ENCODE data around the gene GNB1. TPM values are rescaled to one million over a fixed set of nuclear protein-coding genes. Genes with fewer than 3 reads are reported as not detected.

The GNB1 gene
- total RNA-seq, 1 donor from 2014 or later = 280 TPM

DNA sequence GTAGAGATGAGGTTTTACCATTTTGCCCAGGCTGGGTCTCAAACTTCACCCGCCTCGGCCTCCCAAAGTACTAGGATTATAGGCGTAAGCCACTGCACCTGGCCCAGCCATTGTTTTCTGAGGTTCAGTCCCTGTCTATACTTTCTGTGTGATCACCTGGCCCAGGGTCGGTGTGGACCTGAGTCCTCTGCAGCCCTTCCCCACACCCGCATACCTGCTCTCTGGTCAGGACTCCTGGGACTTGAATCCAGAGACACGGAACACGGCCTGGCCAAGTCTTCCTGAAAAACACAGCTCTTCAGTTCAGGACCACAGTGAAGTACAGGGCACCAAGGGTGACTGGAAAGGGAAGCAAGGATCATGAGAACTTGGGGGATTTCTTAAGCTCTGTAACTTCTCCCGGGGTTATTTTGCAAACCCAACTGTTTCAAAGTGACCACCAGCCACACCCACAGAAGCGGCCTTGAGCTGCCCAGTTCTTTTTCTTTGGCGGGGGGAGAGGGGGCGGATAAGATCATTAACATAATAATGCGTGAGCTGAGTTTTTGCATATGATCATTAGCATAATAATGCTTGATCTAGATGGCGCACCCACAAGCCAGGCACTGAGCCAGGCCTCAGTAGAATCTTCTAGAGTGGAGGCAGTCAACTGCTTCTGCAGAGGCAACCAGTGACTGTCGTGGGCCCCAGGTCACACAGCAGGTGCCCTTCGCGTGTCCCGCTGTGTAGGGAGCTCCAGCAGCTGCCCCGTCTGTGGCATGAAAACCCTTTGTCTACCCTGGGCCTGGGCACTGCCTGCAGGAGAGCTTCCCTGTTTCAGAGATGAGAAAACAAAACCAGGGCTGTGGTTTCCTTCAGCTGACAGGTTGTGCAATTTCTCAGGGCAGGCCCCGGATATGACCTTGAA lies 110.9 kb downstream of the GNB1 start:
- DNase-seq (ENCODE audit: low spot score) (no peak), ATAC-seq (peak; percentile 48)
- intact Hi-C loops (cut with DNase I) = loop anchor here (10.0 kb wide), 1 partner anchor 105 kb away; no protein-coding TSS in a partner anchor

DNA sequence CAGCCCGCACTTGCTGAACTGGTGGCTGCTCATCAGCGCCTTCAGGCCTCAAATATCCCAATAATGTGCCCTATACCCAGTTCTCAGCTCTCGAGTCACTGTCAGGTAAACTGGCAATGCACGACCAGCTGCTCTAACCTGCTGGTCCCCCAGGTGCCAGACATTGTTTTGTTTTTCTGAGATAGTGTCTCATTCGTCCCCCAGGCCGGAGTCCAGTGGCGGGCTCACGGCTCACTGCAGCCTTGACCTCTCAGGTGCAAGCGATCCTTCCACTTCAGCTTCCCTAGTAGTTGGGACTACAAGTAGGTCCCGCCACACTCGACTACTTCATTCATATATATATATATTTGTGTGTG lies 111.6 kb downstream of the GNB1 start:
- DNase-seq (ENCODE audit: low spot score) (no peak), ATAC-seq (no peak)
- intact Hi-C loops (cut with DNase I) = no loop called here

DNA sequence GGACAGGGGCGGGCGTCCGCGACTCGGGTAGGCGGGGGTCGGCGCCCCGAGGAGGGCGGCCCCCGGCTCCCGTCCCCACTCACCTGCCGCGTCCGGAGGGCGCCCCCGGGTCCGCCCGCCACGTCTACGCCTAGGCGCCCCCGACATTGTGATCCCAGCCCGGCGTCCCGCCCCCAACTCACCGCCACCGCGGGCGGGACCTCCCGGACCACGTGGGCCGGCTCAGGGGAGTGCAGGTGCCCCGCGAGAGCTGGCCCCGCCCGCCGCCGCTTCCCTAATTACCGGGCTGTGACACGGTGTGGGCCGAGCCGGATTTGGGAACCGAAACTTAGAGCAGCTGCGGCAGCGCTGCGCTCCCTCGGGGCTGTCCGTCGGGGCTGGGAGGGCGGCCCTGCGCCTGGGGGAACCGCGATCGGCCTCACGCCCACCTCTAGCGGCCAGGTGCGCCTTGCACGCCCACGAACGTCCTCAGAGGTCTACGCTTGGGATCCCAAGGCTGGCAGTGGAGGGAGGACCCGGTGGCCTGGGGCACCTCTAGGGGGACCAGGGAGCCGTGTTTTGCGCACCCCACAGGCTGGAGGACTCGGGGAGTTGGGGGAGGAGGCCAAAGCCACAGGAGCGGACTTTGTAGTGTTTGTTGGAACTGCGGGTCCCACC lies 112.1 kb downstream of the GNB1 start:
- DNase-seq (ENCODE audit: low spot score) = peak; percentile 83
- ATAC-seq = peak; percentile 13
- intact Hi-C loops (cut with DNase I) = no loop called here

DNA sequence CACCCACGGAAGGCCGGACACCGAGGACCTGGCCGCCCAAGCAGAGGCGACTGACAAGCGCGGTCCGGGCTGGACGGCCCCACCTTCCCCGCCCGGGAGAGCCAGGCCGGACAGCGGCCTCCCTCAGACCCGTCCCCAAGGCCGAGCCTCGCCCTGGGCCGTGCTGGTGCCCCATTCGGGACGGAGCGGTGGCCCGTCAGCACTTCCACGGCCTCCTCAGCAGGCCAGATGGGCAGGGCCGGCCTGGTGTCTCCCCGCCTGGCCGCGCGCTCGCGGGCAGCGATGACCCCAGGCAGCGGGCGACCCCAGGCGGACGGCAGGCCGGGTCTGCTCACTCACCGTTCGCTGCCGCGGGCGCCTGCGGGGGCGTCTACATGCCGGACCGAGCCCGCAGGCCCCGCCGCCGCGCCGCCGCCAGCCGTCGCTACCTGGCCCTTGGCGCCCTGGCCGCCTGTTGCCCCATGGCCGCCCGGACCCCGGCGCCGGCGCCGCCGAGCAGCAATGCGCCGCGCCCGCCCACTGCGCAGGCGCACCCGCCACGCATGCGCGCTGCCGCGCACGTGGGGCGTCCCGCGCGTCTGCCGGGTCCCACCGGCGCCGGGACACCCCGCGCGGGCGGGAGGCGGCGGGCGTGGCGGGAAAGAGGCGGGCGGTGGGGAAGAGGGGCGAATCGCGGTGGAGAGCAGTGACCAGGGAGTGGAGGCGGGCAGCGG lies 112.8 kb downstream of the GNB1 start, which contains the start of gene NADK:
Gene NADK (minus strand): TSS at position 521 of the 713 bp plus-strand sequence. CDS start 13,064 bp downstream, outside the sequence.
- ATAC-seq (peak; percentile 23), DNase-seq (ENCODE audit: low spot score) (no peak)
- intact Hi-C loops (cut with DNase I) = no loop called here

DNA sequence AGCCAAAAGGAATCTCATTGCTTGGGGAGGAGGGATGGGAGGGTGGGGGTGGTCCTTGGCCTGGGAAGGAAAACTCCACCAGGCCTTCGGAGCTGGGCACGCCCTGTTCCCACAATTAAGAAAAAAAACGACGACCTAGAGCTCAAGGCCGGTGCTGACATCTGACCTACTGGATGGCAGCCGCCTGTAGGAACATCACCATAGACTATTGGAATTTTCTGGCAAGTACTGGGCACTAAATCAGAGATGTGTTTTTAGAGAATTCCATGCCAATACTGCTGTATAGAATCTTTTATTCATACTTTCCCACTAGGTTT lies 113.3 kb downstream of the GNB1 start:
- peak; percentile 73 for ATAC-seq
- DNase-seq (ENCODE audit: low spot score) = no peak
- intact Hi-C loops (cut with DNase I) = no loop called here

DNA sequence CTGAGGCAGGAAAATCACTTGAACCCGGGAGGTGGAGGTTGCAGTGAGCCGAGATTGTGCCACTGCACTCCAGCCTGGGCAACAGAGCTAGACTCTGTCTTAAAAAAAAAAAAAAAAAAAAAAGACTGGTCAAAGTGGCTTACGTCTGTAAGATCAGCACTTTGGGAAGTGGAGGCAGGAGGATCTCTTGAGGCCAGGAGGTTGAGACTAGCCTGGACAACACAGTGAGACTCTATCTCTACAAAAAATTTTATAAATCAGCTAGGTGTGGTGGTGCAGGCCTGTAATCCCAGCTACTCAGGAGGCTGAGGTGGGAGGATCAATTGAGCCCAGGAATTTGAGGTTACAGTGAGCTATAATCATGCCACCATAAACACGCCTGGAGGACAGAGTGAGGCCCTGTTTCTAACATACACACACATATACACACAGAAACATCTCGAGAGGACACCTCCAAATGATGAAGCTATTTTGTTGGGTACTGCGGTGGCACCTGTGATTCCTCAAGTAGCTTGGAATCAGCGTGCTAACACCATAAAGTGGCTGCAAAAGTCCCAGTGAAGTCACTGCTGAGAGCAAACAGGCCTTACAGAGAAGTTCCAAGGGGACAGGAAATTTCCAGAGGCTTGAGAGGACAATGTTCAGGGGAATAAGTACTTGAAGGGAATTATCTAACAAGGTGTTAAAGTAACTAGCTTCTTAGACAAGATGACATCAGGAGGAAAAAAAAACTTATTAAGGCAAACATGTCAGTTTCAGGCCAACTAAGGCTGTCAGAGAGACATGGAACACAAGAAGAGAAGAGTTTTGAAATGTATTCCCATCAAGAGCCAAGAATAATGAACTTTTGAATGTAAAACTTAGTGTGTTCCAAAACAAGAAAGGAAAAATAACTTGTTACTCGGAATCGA lies 114.0 kb downstream of the GNB1 start:
- intact Hi-C loops (cut with DNase I) = no loop called here
- ATAC-seq = peak; percentile 47

DNA sequence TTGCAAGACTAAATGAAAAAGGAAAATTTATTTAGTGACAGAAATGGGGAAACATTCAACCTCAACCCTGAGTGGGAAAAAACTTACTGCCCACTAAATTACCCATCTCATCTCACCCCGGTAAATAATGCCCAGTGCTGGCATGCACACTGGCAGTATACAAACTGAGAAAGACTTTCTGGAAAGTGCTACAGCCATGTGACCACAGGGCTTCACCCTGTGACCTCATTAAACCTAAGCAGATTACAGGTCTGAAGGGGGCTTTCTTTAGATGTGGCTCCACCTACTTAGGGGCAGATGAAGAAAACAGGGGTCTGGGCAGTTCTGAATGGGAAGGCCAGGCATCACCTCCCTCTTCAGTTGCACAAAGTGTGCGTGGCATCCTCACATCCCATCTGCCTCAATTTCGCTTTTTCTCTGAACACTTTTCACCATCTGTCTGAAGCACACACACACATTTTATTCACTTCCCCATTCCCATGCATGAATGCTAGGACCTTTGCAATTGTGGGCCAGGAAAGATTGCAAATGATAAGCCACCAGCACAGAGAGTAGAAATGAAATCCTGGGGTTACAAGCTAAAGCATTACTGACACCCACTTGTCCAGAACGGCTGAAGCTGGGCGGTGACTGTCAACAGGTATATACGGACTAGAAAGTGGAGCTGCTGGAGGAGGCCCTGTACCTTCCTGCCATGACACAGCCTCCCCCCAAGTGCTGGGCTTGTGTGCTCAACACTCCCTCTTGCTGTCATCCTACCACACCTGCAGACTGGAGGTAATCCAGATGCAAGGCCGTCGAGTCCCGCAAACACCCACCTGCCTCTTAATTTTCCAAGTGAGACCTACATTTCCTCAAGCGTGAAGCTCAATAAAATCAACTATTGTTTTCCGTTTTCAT lies 115.3 kb downstream of the GNB1 start:
- DNase-seq (ENCODE audit: low spot score) (no peak), ATAC-seq (no peak)
- intact Hi-C loops (cut with DNase I) = no loop called here

More for the DNA sequence above, 114.0 kb downstream of the GNB1 start:
- DNase-seq (ENCODE audit: low spot score) = no peak

DNA sequence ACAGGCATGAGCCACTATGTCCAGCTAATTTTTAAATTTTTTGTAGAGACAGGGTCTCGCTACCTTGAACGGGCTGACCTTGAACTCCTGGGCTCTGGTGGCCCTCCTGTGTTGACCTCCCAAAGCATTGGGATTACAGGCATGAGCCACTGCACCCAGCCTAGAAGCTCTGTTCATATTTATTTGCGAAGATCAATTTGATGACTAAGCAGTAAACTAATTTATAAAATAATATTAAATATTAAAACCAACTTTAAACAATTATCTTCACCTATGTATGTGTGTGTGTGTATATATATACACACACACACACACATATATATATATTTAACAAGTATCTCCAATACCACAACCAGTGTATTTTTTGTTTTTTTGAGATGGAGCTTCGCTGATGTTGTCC lies 117.0 kb downstream of the GNB1 start:
- ATAC-seq (no peak), DNase-seq (ENCODE audit: low spot score) (no peak)
- intact Hi-C loops (cut with DNase I) = no loop called here

DNA sequence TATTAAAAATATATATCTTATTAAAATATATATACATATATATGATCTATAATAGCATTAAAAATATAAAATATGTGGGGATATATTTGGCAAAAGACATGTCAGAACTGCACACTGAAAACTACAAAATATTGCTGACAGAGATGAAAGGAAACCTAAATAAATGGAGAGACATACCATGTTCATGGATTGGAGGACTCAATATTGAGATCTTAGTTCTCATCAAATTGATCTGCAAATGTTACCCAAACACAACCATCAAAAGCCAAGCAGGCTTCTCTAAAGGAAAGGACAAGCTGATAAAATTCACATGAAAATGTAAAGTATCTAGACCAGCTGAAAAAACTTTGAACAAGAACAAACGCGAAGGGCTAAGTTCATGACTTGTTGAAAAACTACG lies 119.8 kb downstream of the GNB1 start:
- ATAC-seq (no peak), DNase-seq (ENCODE audit: low spot score) (no peak)
- intact Hi-C loops (cut with DNase I) = no loop called here

DNA sequence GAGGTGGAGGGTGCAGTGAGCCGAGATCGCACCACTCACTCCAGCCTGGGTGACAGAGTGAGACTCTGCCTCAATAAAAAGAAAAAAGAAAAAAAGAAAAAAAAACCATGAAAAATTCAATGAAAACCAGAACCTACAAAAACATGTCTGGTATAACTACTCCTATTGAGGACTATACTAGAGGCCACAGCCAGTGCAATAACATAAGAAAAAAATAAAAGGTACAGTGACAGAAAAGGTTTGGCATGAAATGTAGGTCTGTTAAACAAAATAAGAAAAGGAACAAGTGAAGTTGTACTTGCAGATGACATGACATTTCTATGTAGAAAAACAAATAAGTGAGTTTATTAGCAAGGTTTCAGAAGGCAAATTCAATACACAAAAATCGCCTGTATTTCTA lies 120.8 kb downstream of the GNB1 start:
- no peak for ATAC-seq
- DNase-seq (ENCODE audit: low spot score) = no peak
- intact Hi-C loops (cut with DNase I) = no loop called here

DNA sequence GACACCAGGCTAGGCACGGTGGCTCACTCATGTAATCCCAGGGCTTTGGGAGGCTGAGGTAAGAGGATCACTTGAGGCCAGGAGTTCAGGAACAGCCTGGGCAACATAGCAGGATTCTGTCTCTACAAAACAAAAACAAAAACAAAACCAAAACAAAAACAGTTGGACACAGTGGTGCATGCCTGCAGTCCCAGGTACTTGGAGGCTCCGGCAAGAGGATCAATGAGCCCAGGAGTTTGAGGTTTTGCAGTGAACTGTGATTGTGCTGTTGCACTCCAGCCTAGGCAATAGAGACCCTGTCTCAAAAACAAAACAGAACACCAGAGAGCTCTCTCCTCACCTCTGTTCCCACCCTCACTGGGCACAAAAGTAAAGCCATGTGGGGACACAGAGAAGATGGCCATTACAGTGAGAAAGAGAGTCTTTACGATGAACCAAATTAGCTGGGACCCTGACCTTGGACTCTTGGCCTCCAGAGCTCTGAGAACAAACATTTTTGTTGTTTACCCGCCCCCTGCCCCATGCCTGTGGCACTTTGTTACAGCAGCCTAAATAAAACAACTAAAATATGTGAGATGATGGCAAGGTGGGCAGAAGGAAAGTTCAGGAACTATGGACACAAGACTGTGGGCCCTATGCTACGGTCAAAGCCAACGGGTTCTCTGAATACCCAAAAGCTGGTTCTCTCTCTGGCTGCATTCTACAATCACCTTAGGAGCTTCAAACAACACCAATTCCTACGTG lies 122.5 kb downstream of the GNB1 start:
- intact Hi-C loops (cut with DNase I) = loop anchor here (10.0 kb wide), 1 partner anchor 136 kb away; no protein-coding TSS in a partner anchor
- DNase-seq (ENCODE audit: low spot score) (no peak), ATAC-seq (no peak)

DNA sequence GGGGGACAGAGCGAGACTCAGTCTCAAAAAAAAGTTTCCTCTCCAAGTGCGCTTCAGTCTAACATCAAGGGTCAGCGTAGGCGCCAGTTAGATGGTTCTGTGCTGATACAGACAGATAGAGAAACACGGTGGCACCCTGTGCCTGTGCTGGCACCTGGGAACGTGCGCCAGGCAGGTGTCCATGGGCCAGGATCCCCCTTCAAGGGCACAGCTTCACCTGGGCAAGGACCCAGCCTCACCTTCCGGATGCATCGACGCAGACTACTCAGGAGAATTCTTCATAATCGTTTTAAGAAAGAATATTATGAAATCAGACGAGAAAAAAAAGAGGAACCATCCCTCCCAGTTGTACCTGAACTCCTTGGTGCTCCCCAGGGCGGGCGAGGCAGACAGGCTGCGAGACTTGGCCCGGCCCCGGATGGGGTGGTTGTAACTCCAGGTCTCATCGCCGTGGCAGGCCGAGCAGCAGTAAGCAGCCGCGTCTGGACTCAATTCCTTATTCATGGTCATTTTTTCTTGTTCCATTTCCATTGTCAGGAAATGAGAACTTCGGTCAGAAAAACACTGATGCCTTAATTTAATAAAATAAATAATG lies 125.9 kb downstream of the GNB1 start:
- intact Hi-C loops (cut with DNase I) = loop anchor here (10.0 kb wide), 1 partner anchor 140 kb away; no protein-coding TSS in a partner anchor
- ATAC-seq (no peak), DNase-seq (ENCODE audit: low spot score) (no peak)

DNA sequence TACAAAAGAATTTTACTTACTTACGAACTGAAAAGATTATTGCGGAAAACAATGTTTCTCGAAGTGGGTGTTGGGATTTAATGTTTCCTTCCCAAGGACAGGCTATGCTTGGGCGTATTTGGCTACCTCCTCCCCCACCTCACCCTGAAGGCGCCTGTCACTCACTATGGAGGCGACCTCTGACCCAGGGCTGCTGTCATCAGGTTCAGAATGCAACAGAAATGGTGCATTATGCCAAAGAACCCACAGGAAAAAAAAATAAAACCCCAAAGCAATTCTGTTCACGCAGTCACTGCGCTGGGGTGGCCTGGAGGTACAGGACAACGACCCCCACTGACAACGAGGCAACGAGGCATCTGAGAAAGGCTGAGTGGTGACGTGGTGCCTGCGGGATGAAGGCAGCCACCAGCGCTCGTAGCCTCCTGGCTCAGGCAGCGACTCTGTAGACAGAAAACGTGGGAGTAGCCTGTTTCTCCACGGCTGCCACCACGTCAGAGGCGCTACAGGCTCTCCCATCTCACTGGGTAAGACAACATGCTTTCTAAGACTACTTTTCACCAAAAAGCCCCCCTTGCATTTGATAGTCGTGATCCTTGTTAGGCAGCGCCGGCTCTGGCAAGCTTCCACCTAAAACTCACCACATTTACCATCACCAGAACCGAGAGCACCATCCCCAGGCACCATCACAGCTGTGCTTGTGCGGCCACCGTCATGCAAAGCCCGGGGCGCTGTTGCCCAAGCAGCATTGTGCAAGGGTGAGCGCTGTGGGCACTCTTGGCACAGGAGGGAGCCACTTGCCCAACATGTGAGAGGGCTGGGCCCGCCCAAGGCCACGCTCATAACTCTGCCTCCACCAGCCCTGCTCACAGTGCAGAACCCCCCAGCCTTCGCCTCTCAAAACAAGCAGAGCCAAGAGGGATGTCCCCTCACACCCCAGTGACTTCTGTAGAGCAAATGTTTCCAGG lies 126.9 kb downstream of the GNB1 start:
- intact Hi-C loops (cut with DNase I) = loop anchor here (10.0 kb wide), 1 partner anchor 141 kb away; no protein-coding TSS in a partner anchor
- peak; percentile 79 for ATAC-seq
- no peak for DNase-seq (ENCODE audit: low spot score)

DNA sequence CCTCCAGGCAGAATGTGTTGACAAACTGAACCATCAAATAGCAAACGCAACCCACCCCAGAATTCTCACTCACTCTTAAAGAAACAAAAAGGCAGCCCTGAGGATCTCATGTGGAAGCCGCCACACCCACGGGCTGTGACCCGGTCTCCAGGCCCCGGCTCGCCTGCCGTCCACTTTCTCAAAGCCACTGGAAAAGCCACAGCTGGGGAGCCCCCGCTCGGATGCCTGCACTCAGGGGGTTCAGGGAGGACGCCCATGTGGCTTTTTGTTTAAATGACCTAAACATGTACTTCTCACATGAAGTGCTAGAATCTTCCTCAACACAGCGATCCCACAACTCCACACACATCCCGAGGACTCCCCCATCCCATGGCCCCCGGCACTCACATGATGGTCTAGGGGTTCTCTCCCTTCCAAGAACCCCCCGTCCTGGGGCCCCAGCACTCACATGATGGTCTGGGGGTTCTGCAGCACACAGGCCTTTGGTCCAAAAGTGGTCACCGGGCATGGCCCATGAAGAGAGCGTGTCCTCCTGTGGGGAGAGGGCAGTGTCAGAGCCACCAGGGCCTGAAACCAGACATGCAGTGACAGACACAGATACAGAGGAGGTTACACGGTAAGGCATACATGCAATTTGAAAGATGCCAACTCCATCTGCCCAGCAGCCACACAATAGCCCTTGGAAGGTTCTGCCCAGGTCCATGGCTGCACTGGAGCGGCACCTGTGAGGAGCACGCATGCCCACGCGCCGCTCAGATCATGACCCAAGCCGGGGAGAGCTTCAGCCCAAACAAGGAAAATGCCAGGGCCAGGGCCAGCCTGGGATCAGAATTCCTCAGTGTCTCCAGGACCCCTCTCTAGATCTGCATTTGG lies 129.1 kb downstream of the GNB1 start:
- DNase-seq (ENCODE audit: low spot score) (no peak), ATAC-seq (no peak)
- intact Hi-C loops (cut with DNase I) = loop anchor here (10.0 kb wide), 1 partner anchor 143 kb away; no protein-coding TSS in a partner anchor
